BLaER1 (cell line): ENCODE measurements around the gene KLHDC4.

Source experiments
- H3K27ac ChIP-seq: shearing (Covaris generic); formaldehyde crosslinking; 2 replicates; pipeline ENCODE4 v1.8.1; 2022
- H3K27me3 ChIP-seq: shearing (Covaris generic); formaldehyde crosslinking; 2 replicates; pipeline ENCODE4 v1.8.1; 2022
- H3K36me3 ChIP-seq: shearing (Covaris generic); formaldehyde crosslinking; 2 replicates; pipeline ENCODE4 v1.8.1; 2022
- H3K4me1 ChIP-seq: shearing (Covaris generic); formaldehyde crosslinking; 2 replicates; pipeline ENCODE4 v1.8.1; 2022
- H3K4me2 ChIP-seq: shearing (Covaris generic); formaldehyde crosslinking; 2 replicates; pipeline ENCODE4 v1.8.1; 2022
- H3K4me3 ChIP-seq: shearing (Covaris generic); formaldehyde crosslinking; 2 replicates; pipeline ENCODE4 v1.8.1; 2022
- H3K9ac ChIP-seq: shearing (Covaris generic); formaldehyde crosslinking; 2 replicates; pipeline ENCODE4 v1.8.1; 2022
- H3K9me3 ChIP-seq: shearing (Covaris generic); formaldehyde crosslinking; 2 replicates; pipeline ENCODE4 v1.8.1; 2022
- H4K20me1 ChIP-seq: shearing (Covaris generic); formaldehyde crosslinking; 2 replicates; pipeline ENCODE4 v1.8.1; 2022
- Cebpa-rat ChIP-seq: shearing (Covaris generic); IDR thresholded peaks from 2 replicates; pipeline ENCODE4 v1.8.1; 2022

The KLHDC4 gene

DNA sequence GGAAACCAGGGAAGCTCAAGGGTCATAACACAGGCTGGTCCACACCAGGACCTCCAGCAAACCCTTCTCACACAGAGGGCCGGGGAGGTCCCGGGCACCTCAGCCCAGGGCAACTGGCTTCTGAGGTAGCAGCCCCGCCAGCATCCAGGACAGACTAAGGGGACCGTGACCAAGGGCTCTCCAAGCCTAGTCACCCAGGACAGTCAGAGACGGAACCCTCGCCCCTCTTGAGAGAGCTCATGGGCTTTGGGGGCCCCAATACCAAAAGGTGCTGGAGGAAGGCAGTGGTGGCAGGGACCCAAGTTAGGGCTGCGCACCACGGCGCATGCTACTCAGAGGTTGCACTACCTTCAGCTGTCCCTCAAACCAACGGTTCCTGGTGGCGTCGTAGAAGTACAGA is 54.9 kb downstream of the KLHDC4 start:
- peaks cover 5% of the 10 kb centered on the region; the same call in 1 of the 2 replicates for H3K9me3 ChIP-seq
- no peak overlapping the region for H3K4me3 ChIP-seq
- H3K4me2 ChIP-seq, result no peak overlapping the region
- peaks cover 98% of the 10 kb centered on the region for H3K4me1 ChIP-seq
- H3K36me3 ChIP-seq, result peaks cover 85% of the 10 kb centered on the region
- H3K27me3 ChIP-seq, result no peaks in the 10 kb centered on the region
- H3K27ac ChIP-seq, result peak overlapping the region; percentile 69
- TF ChIP-seq Cebpa-rat, result no peak
- no peak overlapping the region for H3K9ac ChIP-seq
- no peaks in the 10 kb centered on the region for H4K20me1 ChIP-seq

DNA sequence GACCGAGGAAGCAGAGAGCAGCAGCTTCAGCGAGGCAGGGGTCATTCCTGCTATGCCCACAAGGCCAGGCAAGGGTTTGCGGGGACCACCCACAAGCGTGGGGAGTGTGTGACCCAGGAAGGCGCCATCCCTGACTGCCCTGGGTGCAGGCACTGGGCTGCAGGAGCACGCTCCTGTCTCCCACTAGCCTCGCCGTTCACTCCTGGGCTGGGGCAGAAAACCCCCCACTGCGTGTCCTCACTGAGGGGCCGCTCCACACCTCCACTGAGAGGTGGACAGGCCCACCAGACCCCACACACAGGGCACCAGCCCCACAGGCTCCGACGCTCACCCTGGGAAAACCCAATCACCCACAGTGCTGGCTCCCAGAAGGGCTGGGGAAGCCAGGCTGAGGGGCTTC is 56.1 kb downstream of the KLHDC4 start:
- TF ChIP-seq Cebpa-rat, result no peak
- no peaks in the 10 kb centered on the region for H4K20me1 ChIP-seq
- peak overlapping the region; percentile 69 for H3K27ac ChIP-seq
- peak overlapping the region; percentile 95 for H3K4me2 ChIP-seq
- peaks cover 98% of the 10 kb centered on the region for H3K4me1 ChIP-seq
- H3K36me3 ChIP-seq, result peaks cover 77% of the 10 kb centered on the region
- H3K9ac ChIP-seq, result no peak overlapping the region
- no peaks in the 10 kb centered on the region for H3K9me3 ChIP-seq
- no peak overlapping the region for H3K4me3 ChIP-seq
- no peaks in the 10 kb centered on the region for H3K27me3 ChIP-seq

GRCh38 chr16:87708881-87709638 is 56.7 kb downstream of the KLHDC4 start:
- Histone ChIP-seq H3K4me2 (peak overlapping the region; percentile 95), H3K9ac (peak overlapping the region; percentile 50; the same call in 1 of the 2 replicates), H4K20me1 (no peaks in the 10 kb centered on the region), H3K36me3 (peaks cover 72% of the 10 kb centered on the region), H3K27ac (peak overlapping the region; percentile 69), H3K27me3 (no peaks in the 10 kb centered on the region), H3K4me1 (peaks cover 98% of the 10 kb centered on the region), H3K9me3 (no peaks in the 10 kb centered on the region), H3K4me3 (no peak overlapping the region)
- TF ChIP-seq Cebpa-rat, result no peak

GRCh38 chr16:87707714-87708580 is 57.8 kb downstream of the KLHDC4 start:
- H4K20me1 ChIP-seq, result no peaks in the 10 kb centered on the region
- peak overlapping the region; percentile 50 for H3K9ac ChIP-seq
- H3K36me3 ChIP-seq, result peaks cover 68% of the 10 kb centered on the region
- no peak for TF ChIP-seq Cebpa-rat
- peak overlapping the region; percentile 95 for H3K4me2 ChIP-seq
- no peaks in the 10 kb centered on the region for H3K9me3 ChIP-seq
- no peak overlapping the region for H3K4me3 ChIP-seq
- H3K27me3 ChIP-seq, result no peaks in the 10 kb centered on the region
- peaks cover 98% of the 10 kb centered on the region for H3K4me1 ChIP-seq
- peak overlapping the region; percentile 69 for H3K27ac ChIP-seq

GRCh38 chr16:87707097-87707496 is 58.7 kb downstream of the KLHDC4 start:
- peaks cover 97% of the 10 kb centered on the region for H3K4me1 ChIP-seq

GRCh38 chr16:87706278-87707000 is 59.3 kb downstream of the KLHDC4 start:
- Histone ChIP-seq H4K20me1 (no peaks in the 10 kb centered on the region), H3K27me3 (no peaks in the 10 kb centered on the region), H3K9ac (no peak overlapping the region), H3K27ac (peak overlapping the region; percentile 69; the same call in 1 of the 2 replicates), H3K9me3 (no peaks in the 10 kb centered on the region), H3K4me1 (peaks cover 96% of the 10 kb centered on the region), H3K4me2 (peak overlapping the region; percentile 95), H3K4me3 (no peak overlapping the region), H3K36me3 (peaks cover 57% of the 10 kb centered on the region)
- TF ChIP-seq Cebpa-rat, result no peak

More at GRCh38 chr16:87707097-87707496, 58.7 kb downstream of the KLHDC4 start:
- H3K27ac ChIP-seq, result peak overlapping the region; percentile 69
- TF ChIP-seq Cebpa-rat, result no peak
- no peaks in the 10 kb centered on the region for H4K20me1 ChIP-seq
- no peak overlapping the region for H3K4me3 ChIP-seq
- peaks cover 63% of the 10 kb centered on the region for H3K36me3 ChIP-seq
- no peaks in the 10 kb centered on the region for H3K9me3 ChIP-seq
- peak overlapping the region; percentile 95 for H3K4me2 ChIP-seq
- no peak overlapping the region for H3K9ac ChIP-seq
- H3K27me3 ChIP-seq, result no peaks in the 10 kb centered on the region

DNA sequence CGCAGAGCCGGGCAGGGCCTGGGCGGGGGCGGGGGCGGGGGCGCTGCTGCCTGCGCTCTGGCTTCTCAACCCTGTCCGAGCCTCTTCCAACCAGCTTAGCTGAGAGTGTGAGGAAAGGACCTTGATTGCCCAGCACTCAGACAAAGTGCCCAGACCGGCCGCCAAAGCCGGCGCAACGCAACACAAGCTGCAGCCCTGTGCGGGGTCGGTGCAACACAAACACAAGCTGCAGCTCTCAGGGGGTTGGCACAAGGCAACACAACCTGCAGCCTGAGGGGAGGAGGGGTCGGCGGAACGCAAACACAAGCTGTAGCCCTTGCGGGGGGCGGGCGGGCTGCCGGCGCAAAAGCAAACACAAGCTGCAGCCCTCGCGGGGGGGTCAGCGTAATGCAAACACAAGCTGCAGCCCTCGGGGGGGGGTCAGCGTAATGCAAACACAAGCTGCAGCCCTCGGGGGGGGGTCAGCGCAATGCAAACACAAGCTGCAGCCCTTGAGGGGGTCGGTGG is 60.0 kb downstream of the KLHDC4 start:
- H3K9ac ChIP-seq, result 0 out of 2 replicates have a peak overlapping the region, but pooled peaks have one; percentile 87
- peak overlapping the region; percentile 99; the same call in 1 of the 2 replicates for H3K27ac ChIP-seq
- no peak overlapping the region for H3K4me3 ChIP-seq
- no peaks in the 10 kb centered on the region for H4K20me1 ChIP-seq
- H3K36me3 ChIP-seq, result peaks cover 51% of the 10 kb centered on the region
- peaks cover 96% of the 10 kb centered on the region for H3K4me1 ChIP-seq
- no peaks in the 10 kb centered on the region for H3K9me3 ChIP-seq
- H3K4me2 ChIP-seq, result peak overlapping the region; percentile 95
- no peaks in the 10 kb centered on the region for H3K27me3 ChIP-seq
- TF ChIP-seq Cebpa-rat, result no peak

DNA sequence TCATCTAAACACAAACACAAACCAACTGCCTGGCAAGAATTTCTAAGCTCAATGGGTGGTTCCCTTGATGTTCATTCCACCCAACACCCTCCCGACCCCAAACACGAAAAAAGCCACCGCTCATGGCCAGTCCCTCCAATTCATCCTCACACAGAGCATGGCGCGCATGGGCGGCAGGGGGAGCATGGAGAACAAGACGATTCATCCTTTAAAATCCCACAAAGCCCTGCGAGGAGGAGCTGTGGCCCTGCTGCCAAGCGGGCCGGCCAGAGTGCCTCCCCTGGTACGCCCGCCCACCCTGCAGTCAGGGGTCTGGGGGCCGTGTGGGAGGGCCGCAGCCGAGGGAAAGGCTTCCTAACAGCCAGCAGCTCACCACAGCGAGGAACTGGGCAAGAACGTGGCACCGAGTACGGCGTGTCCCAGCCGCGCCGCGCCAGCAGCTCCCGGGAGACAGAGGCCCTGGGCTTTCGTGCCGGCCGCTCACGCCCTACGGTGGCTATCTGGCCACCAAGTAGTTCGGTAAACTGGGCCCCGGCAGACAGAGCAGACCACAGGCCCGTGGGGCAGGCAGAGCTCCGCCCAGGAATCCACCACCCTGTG is 60.9 kb downstream of the KLHDC4 start:
- H3K9me3 ChIP-seq, result no peaks in the 10 kb centered on the region
- no peaks in the 10 kb centered on the region for H4K20me1 ChIP-seq
- H3K27me3 ChIP-seq, result no peaks in the 10 kb centered on the region
- peak overlapping the region; percentile 99 for H3K27ac ChIP-seq
- no peak overlapping the region for H3K4me3 ChIP-seq
- peak overlapping the region; percentile 95 for H3K4me2 ChIP-seq
- no peak for TF ChIP-seq Cebpa-rat
- H3K9ac ChIP-seq, result peak overlapping the region; percentile 87
- peaks cover 41% of the 10 kb centered on the region for H3K36me3 ChIP-seq
- peaks cover 94% of the 10 kb centered on the region for H3K4me1 ChIP-seq

GRCh38 chr16:87703835-87704375 is 61.9 kb downstream of the KLHDC4 start:
- Histone ChIP-seq H3K4me1 (peaks cover 94% of the 10 kb centered on the region), H3K4me2 (peak overlapping the region; percentile 95), H3K9me3 (no peaks in the 10 kb centered on the region), H3K4me3 (peak overlapping the region; percentile 62), H3K36me3 (peaks cover 31% of the 10 kb centered on the region), H3K9ac (peak overlapping the region; percentile 87), H4K20me1 (no peaks in the 10 kb centered on the region), H3K27ac (peak overlapping the region; percentile 99), H3K27me3 (no peaks in the 10 kb centered on the region)
- TF ChIP-seq Cebpa-rat, result no peak
